Stimulated activated CD4-positive, alpha-beta T cell treated with anti-CD3 and anti-CD28 coated beads, TNF-alpha, amount 100 ng/mL, for 1 hour (primary cell): Measurements from ENCODE around the gene CEBPG.

Source experiments
- DNase-seq, 3 donors: peaks; one replicate each; pipeline ENCODE4 v3.0.0-alpha.2; 2020; ENCODE audit warnings: low read depth in 3 of 3, low spot score in 1 of 3

CEBPG gene

GRCh38 chr19:33418871-33419787, 45.6 kb downstream of the CEBPG start:
- DNase-seq = no peak

- no peak for DNase-seq
Measured at GRCh38 chr19:33419788-33420130, 46.2 kb downstream of the CEBPG start.

- no peak for DNase-seq
Measured at GRCh38 chr19:33420821-33421220, 47.3 kb downstream of the CEBPG start.

GRCh38 chr19:33421368-33421767, 47.9 kb downstream of the CEBPG start:
- DNase-seq = no peak

DNA sequence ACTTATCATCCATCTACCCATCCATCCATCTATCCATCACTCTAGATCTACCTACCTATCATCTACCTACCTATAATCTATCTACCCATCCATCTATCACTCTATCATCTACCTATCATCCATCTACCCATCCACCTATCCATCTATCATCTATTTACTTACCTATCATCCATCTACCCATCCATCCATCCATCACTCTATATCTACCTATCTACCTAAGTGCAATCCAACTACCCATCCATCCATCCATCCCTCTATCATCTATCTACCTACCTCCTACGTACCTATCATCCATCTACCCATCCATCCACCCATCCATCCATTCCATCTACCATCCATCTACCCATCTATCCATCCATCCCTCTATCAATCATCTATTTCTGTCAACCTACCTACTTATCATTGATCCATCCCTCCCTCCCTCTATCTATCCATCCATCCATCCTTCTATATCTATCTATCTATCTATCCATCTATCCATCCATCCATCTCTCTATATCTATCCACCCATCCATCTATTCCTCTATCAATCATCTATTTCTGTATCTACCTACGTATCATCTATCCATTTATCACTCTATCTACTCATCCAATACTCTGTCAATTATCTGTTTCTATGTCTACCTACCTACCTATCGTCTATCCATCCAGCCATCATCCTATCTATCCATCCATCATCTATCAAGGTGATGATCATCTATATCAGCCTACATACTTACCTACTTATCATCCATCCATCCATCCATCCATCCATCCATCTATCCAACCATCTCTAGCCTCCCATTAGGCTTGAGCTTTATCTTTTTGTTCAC, 49.1 kb downstream of the CEBPG start:
- DNase-seq = no peak

- no peak for DNase-seq
Measured at GRCh38 chr19:33424181-33424580, 50.7 kb downstream of the CEBPG start.

DNA sequence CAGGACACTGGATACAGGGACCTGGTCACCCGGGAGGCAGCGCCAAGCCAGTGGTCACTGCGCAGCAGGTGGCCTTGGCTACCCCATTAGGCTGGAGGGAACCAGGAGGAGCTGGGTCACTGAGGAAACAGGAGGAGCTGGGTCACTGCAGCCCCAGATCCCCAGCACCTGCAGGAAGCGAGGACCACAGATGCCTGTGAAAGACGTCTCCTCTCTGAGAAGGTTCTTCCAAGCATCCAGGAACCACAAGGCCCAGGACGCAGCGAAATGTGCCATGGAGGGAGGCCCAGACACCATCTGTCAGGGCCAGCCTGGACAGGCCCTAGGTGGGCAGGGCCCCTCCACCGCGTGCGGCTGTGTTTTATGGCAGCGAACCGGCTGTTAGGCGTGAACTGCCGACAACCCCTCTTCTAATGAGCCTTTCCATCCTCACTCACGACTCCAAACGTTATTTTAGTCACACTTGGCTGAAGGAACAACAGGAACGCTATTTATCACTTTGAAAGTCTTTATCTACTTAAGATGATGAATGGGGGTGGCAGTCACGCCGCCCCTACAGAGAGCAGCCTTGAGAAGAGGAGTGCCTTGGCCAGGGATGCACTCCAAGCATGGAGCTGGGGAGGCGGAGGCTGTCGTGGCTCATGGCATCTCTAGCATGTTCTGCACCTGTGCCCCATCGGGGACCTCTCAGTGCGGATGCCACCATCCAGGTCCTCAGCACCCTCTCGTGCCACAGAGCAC, 53.3 kb downstream of the CEBPG start:
- DNase-seq = no peak

DNA sequence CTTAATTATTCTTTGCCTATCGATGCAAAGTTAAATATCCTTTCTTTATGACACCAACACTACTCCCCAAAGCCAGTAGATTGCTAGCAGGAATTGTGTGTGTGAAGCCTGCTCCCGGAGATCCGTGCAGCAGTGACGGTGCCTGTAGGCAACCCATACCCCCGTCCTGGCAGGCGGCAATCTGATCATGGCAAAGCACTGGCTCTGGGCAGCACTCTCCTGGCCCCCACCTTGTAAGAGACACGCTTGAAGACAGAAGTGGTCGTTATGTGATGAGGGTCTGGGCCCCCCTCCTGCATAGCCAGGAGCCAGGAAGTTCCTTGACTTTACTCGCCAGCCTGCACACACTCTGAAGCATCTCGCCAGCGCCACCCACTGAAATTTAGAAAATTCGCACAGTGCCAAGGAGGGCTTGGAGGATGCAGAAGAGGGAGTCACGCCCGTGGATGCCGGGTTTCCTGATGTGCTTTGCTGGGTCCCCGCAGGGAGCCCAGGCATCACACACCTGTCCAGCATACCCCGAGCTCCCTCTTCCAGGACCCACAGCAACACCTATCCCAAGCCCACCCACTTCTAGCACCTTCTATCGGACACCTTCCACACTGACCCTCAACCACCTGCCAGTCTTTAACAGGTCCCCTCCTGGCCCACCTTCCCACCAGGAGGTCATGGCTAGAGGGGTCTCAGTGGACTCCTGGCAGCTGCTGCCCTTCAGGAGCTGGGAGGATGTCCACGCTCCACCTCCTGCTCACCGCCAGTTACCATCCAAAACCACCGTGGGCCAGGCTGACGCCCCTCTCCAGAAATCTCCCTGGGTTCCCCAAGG, 54.5 kb downstream of the CEBPG start:
- no peak for DNase-seq

GRCh38 chr19:33428627-33429125, 55.2 kb downstream of the CEBPG start:
- DNase-seq = no peak

- DNase-seq = no peak
Measured at GRCh38 chr19:33429891-33430673, 56.6 kb downstream of the CEBPG start.

DNA sequence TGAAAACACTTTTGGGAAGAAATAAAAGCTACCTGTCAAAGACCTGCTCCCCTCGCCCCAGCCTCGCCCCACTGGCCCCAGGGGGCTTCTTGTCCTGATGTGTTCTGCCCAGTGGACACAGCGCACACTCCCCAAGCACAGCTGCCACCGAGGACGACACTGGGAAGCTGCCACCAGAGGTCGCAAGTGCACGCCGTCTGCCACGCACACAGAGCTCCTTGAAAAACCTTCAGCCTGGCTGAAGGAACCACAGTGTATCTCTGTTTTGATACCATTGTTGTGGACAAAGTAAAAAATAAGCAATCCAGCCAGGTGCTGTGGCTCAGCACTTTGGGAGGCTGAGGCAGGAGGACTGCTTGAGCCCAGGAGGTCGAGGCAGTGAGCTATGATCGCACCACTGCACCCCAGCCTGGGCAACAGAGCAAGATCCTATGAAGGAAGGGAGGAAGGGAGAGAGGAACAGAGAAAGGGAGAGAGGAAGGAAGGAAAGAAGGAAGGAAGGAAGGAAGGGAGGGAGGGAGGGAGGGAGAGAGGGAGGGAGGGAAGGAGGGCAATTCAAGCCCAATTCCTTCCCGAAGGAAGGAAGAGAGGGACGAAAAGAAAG, 57.3 kb downstream of the CEBPG start:
- peak in 2 of 3 donors; percentile 19 to 54 for DNase-seq

DNA sequence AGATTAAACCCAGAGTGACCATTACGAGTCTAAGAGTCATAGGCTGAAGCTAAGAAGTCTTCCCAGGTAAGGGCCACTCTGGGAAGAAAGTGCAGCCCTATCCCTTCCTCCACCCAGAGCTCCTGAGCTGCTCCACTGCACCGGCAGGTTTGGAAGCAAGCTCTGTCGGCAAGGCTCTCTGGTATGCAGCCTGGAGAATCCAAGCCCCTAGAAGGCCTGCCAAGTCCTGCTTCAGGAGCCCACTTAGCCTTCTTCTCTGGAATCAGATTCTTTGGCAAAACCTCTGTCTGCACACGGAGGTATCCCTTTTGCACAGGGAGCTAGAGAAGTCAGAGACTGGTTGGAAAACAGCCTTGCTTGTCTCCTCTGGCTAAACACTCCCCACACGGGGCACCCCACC, 58.5 kb downstream of the CEBPG start:
- no peak for DNase-seq
